Measurements from ENCODE around the gene BICRA. TPM values are rescaled to one million over a fixed set of nuclear protein-coding genes. Genes with fewer than 3 reads are reported as not detected.
"Not testable (repeated sequence)": the region's sequence is repeated elsewhere in the genome, so short reads cannot be mapped to it uniquely, and the experiment has no call there.

Gene BICRA
- total RNA-seq, 4 donors from 2014 or later: 10.7 to 33.6 (median 22.9) TPM

GRCh38 chr19:47633517-47633916, 24.6 kb downstream of the BICRA start:
- TF ChIP-seq CTCF (IDR thresholded peaks at IDR 0.05) (no peak), POLR2AphosphoS5 (IDR thresholded peaks at IDR 0.05) (no peak), POLR2A (IDR thresholded peaks at IDR 0.05) (no peak), EP300 (IDR thresholded peaks at IDR 0.05) (no peak)
- H3K4me1 ChIP-seq: peaks cover 32% of the 10 kb centered on the region
- H3K9me3 ChIP-seq: no peaks in the 10 kb centered on the region
- DNase-seq (ENCODE audit: low spot score in 2 of 2): no peak
- 57% methylated on average over 4 of the region's 4 CpGs for WGBS
- H3K36me3 ChIP-seq: peaks cover 4% of the 10 kb centered on the region
- no peak overlapping the region for H3K4me3 ChIP-seq
- H3K27me3 ChIP-seq: no peaks in the 10 kb centered on the region
- H3K27ac ChIP-seq: peak overlapping the region; percentile 41

GRCh38 chr19:47633996-47634395, 25.1 kb downstream of the BICRA start:
- TF ChIP-seq POLR2A (IDR thresholded peaks at IDR 0.05) (no peak), EP300 (IDR thresholded peaks at IDR 0.05) (no peak), POLR2AphosphoS5 (IDR thresholded peaks at IDR 0.05) (no peak), CTCF (IDR thresholded peaks at IDR 0.05) (no peak)
- Histone ChIP-seq H3K4me3 (no peak overlapping the region), H3K27ac (no peak overlapping the region), H3K9me3 (no peaks in the 10 kb centered on the region), H3K36me3 (peaks cover 4% of the 10 kb centered on the region), H3K27me3 (no peaks in the 10 kb centered on the region), H3K4me1 (peaks cover 32% of the 10 kb centered on the region)
- DNase-seq (ENCODE audit: low spot score in 2 of 2): no peak
- 73% methylated on average over 11 of the region's 11 CpGs for WGBS

- H3K4me1 ChIP-seq: peaks cover 32% of the 10 kb centered on the region
- WGBS: 81% methylated on average over 6 of the region's 6 CpGs
These were observed 26.3 kb downstream of the BICRA start for GRCh38 chr19:47635152-47635754.

GRCh38 chr19:47637550-47637949, 28.6 kb downstream of the BICRA start:
- WGBS: 82% methylated on average over 10 of the region's 11 CpGs
- peaks cover 17% of the 10 kb centered on the region for H3K4me1 ChIP-seq
- H3K27ac ChIP-seq: peak overlapping the region; percentile 21
- peaks cover 4% of the 10 kb centered on the region for H3K36me3 ChIP-seq
- no peaks in the 10 kb centered on the region for H3K9me3 ChIP-seq
- no peak overlapping the region for H3K4me3 ChIP-seq
- H3K27me3 ChIP-seq: no peaks in the 10 kb centered on the region
- DNase-seq (ENCODE audit: low spot score in 2 of 2): no peak
- no peak for TF ChIP-seq POLR2A (IDR thresholded peaks at IDR 0.05)
- TF ChIP-seq POLR2AphosphoS5 (IDR thresholded peaks at IDR 0.05): no peak
- TF ChIP-seq CTCF (IDR thresholded peaks at IDR 0.05): no peak
- no peak for TF ChIP-seq EP300 (IDR thresholded peaks at IDR 0.05)

More at GRCh38 chr19:47635152-47635754, 26.3 kb downstream of the BICRA start:
- H3K27ac ChIP-seq; H3K9me3 ChIP-seq; H3K27me3 ChIP-seq; H3K4me3 ChIP-seq; H3K36me3 ChIP-seq; DNase-seq (ENCODE audit: low spot score in 2 of 2): not testable (repeated sequence)

GRCh38 chr19:47641891-47642485, 33.1 kb downstream of the BICRA start:
- Histone ChIP-seq H3K27me3 (no peaks in the 10 kb centered on the region), H3K4me1 (peaks cover 14% of the 10 kb centered on the region), H3K4me3 (no peak overlapping the region), H3K27ac (no peak overlapping the region), H3K36me3 (no peaks in the 10 kb centered on the region), H3K9me3 (no peaks in the 10 kb centered on the region)
- TF ChIP-seq POLR2A (IDR thresholded peaks at IDR 0.05) (no peak), CTCF (IDR thresholded peaks at IDR 0.05) (no peak), EP300 (IDR thresholded peaks at IDR 0.05) (no peak), POLR2AphosphoS5 (IDR thresholded peaks at IDR 0.05) (no peak)
- no peak for DNase-seq (ENCODE audit: low spot score in 2 of 2)
- WGBS: 90% methylated on average over 5 of the region's 5 CpGs
